ENCODE results near the gene RNGTT.

DNA sequence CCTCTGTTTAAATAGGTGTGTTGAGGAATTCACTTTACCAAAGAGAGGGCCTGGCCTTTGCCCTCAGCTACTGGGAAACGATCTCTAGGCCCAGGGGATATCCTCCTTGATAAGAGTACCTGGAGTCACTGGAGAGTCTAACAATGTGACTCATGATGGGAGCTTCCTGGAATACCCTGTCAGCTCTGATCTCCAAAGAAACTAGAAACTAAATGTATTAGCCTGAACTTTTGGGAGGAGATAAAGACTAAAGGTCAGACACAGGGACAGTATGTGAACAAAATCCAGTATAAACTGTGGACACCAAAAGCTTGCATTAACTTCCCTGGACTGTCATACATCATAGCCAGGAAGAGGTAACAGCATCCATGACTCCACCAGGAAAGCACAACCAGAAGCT lies 148.5 kb downstream of the RNGTT start:
- TF ChIP-seq CREB1 (IDR thresholded peaks at IDR 0.05; ENCODE audit: low read depth) = no peak
- TF ChIP-seq YY1 (IDR thresholded peaks at IDR 0.05; ENCODE audit: low read depth) = no peak
- no peak for TF ChIP-seq REST (IDR thresholded peaks at IDR 0.05; ENCODE audit: low read depth)
- TF ChIP-seq EP300 (IDR thresholded peaks at IDR 0.05; ENCODE audit: borderline replicate concordance) = no peak
- TF ChIP-seq MAX (IDR thresholded peaks at IDR 0.05) = no peak
- no peak for TF ChIP-seq TCF12 (IDR thresholded peaks at IDR 0.05; ENCODE audit: low read depth)

Data from Ishikawa (cell line).